Measurements from ENCODE around the gene NMT2. TPM values are rescaled to one million over a fixed set of nuclear protein-coding genes. Genes with fewer than 3 reads are reported as not detected.
"Not testable (repeated sequence)": the region's sequence is repeated elsewhere in the genome, so short reads cannot be mapped to it uniquely, and the experiment has no call there.

NMT2 gene
- 21.4 and 25.3 TPM in 2 replicates for total RNA-seq (2012; rRNA removed)

DNA sequence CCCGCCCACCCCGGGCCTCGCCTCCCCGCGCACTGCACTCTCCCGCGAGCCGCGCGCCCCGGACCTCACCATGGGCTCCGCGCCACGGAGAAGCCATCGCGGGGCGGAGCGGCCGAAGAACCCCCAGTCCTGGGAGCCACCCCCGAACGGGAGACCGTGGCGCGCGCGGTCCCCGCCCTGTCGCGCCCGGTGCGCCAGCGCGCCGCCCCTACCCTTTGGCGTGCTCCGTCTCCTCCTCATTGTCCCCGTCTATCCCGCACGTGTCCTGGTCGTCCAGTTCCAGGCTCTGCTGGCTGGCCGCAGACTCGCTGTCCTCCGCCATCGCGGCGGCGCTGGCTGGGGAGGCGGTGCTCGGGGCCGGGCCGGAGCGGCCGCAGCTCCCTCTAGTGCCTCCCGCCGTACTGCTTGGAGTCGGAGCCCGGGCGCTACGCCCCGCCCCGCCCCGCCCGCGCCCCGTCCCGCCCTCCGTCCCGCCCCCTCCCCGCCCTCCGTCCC lies at the start of gene NMT2:
NMT2 (minus strand) TSS at position 403 of the 495 bp plus-strand sequence; CDS start at position 322, 81 bp downstream.
- H3K4me3 ChIP-seq (ENCODE audit: low read length), result peak within 1 kb of the TSS; percentile 99
- peak within 1 kb of the TSS; percentile 99 for H3K4me2 ChIP-seq (ENCODE audit: low read length)
- H3K27me3 ChIP-seq (ENCODE audit: control insufficient read depth, insufficient read depth, low read length), result no peaks in the 10 kb centered on the region
- no peaks in the 10 kb centered on the region for H3K9me3 ChIP-seq (replicated peaks; ENCODE audit: low read length)
- peaks cover 32% of the 10 kb centered on the region for H3K4me1 ChIP-seq (ENCODE audit: control insufficient read depth, insufficient read depth, low read length)
- peak within 1 kb of the TSS; percentile 92 for H3K9ac ChIP-seq (ENCODE audit: low read depth, low read length)
- no peaks in the 10 kb centered on the region for H3K36me3 ChIP-seq (ENCODE audit: insufficient read depth, low read length)

GRCh38 chr10:15216700-15217099 lies 48.2 kb upstream of the NMT2 start:
- Histone ChIP-seq H3K9ac (ENCODE audit: low read depth, low read length) (no peak overlapping the region), H3K4me2 (ENCODE audit: low read length) (no peak overlapping the region), H3K27me3 (ENCODE audit: control insufficient read depth, insufficient read depth, low read length) (no peaks in the 10 kb centered on the region), H3K9me3 (replicated peaks; ENCODE audit: low read length) (no peaks in the 10 kb centered on the region), H3K4me3 (ENCODE audit: low read length) (no peak overlapping the region), H3K36me3 (ENCODE audit: insufficient read depth, low read length) (peaks cover 13% of the 10 kb centered on the region), H3K4me1 (ENCODE audit: control insufficient read depth, insufficient read depth, low read length) (peaks cover 12% of the 10 kb centered on the region)

DNA sequence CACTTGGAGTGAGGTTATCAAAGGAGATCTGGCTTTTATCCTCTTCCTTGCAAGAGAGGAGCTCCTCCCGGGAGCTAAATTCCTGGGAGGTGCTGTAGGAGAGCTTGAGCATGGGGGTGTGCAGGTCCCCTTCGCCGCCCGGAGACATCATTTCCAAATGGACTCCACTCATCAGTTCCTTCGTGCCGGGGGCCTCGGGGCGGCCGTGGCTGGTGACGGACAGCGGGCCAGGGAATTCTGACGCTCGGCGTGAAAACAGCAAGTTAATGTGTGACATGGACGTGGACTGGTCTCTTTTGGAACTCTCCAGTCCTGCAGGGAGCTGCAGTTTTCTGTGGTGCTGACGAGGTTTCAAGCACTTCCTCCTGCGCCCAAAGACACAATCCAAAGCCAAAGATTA lies 45.7 kb upstream of the NMT2 start:
- no peaks in the 10 kb centered on the region for H3K27me3 ChIP-seq (ENCODE audit: control insufficient read depth, insufficient read depth, low read length)
- peaks cover 13% of the 10 kb centered on the region for H3K36me3 ChIP-seq (ENCODE audit: insufficient read depth, low read length)
- H3K4me2 ChIP-seq (ENCODE audit: low read length), result no peak overlapping the region
- H3K4me3 ChIP-seq (ENCODE audit: low read length), result no peak overlapping the region
- H3K9ac ChIP-seq (ENCODE audit: low read depth, low read length), result no peak overlapping the region
- H3K4me1 ChIP-seq (ENCODE audit: control insufficient read depth, insufficient read depth, low read length), result peaks cover 25% of the 10 kb centered on the region
- no peaks in the 10 kb centered on the region for H3K9me3 ChIP-seq (replicated peaks; ENCODE audit: low read length)

- peaks cover 13% of the 10 kb centered on the region for H3K36me3 ChIP-seq (ENCODE audit: insufficient read depth, low read length)
- peaks cover 19% of the 10 kb centered on the region for H3K4me1 ChIP-seq (ENCODE audit: control insufficient read depth, insufficient read depth, low read length)
- no peaks in the 10 kb centered on the region for H3K9me3 ChIP-seq (replicated peaks; ENCODE audit: low read length)
- H3K4me2 ChIP-seq (ENCODE audit: low read length), result no peak overlapping the region
- H3K9ac ChIP-seq (ENCODE audit: low read depth, low read length), result no peak overlapping the region
- no peaks in the 10 kb centered on the region for H3K27me3 ChIP-seq (ENCODE audit: control insufficient read depth, insufficient read depth, low read length)
- H3K4me3 ChIP-seq (ENCODE audit: low read length), result no peak overlapping the region
Measured at GRCh38 chr10:15213461-15213861, 45.0 kb upstream of the NMT2 start.

DNA sequence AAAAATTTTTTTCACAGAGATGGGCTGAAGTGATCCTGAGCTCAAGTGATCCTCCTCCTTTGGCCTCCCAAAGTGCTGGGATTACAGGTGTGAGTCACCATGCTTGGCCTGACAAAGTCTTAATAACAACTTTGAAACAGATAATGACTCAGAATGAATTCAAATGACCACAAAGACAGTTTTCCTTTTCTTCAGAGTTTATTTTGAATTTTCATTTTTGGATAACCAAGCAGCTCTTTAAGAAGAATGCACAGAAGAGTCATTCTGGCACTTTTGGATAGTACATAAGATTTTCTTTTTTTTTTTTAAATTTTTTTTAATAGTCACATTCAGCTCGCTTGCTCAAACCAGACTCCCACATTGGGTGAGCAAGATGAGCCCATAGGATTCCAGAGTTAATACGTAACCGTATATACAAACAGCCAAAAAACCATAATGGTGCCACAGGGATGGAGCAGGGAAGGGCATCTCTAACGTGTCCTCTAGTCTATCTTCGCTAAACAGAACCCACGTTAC lies 43.0 kb upstream of the NMT2 start:
- Histone ChIP-seq H3K27me3 (ENCODE audit: control insufficient read depth, insufficient read depth, low read length) (no peaks in the 10 kb centered on the region), H3K4me2 (ENCODE audit: low read length) (peak overlapping the region; percentile 55), H3K4me3 (ENCODE audit: low read length) (peak overlapping the region; percentile 28), H3K9me3 (replicated peaks; ENCODE audit: low read length) (no peaks in the 10 kb centered on the region), H3K4me1 (ENCODE audit: control insufficient read depth, insufficient read depth, low read length) (peaks cover 19% of the 10 kb centered on the region), H3K36me3 (ENCODE audit: insufficient read depth, low read length) (peaks cover 13% of the 10 kb centered on the region), H3K9ac (ENCODE audit: low read depth, low read length) (peak overlapping the region; percentile 0)

GRCh38 chr10:15210521-15210920 lies 42.0 kb upstream of the NMT2 start:
- peaks cover 13% of the 10 kb centered on the region for H3K36me3 ChIP-seq (ENCODE audit: insufficient read depth, low read length)

GRCh38 chr10:15209827-15210509 lies 41.5 kb upstream of the NMT2 start:
- H3K4me3 ChIP-seq (ENCODE audit: low read length), result no peak overlapping the region
- H3K4me2 ChIP-seq (ENCODE audit: low read length), result no peak overlapping the region

More at GRCh38 chr10:15210521-15210920, 42.0 kb upstream of the NMT2 start:
- H3K27me3 ChIP-seq (ENCODE audit: control insufficient read depth, insufficient read depth, low read length), result no peaks in the 10 kb centered on the region
- H3K4me1 ChIP-seq (ENCODE audit: control insufficient read depth, insufficient read depth, low read length), result peaks cover 19% of the 10 kb centered on the region
- H3K9me3 ChIP-seq (replicated peaks; ENCODE audit: low read length), result no peaks in the 10 kb centered on the region
- no peak overlapping the region for H3K9ac ChIP-seq (ENCODE audit: low read depth, low read length)
- H3K4me3 ChIP-seq (ENCODE audit: low read length), result no peak overlapping the region
- no peak overlapping the region for H3K4me2 ChIP-seq (ENCODE audit: low read length)

DNA sequence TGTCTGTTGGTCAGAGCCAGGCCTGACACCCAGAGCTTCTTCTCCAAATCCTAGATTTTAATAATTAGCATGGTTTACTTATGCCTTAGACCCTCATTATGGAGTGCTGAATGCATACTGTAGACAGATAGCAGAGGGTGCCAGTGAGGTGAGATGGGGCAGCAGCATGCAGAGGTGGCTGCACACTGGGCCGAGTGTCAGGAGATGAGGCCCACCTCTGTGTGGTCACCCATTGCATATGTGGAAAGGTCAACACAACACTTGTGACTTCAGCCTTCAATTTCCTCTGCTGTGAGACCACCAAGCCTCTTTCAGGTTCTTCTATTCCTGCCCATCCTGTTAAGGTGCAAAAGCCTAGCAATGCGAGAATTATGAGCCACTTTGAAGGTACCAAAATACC lies 39.7 kb upstream of the NMT2 start:
- Histone ChIP-seq H3K9ac (ENCODE audit: low read depth, low read length) (no peak overlapping the region), H3K27me3 (ENCODE audit: control insufficient read depth, insufficient read depth, low read length) (no peaks in the 10 kb centered on the region), H3K36me3 (ENCODE audit: insufficient read depth, low read length) (peaks cover 3% of the 10 kb centered on the region), H3K9me3 (replicated peaks; ENCODE audit: low read length) (no peaks in the 10 kb centered on the region), H3K4me1 (ENCODE audit: control insufficient read depth, insufficient read depth, low read length) (peaks cover 19% of the 10 kb centered on the region), H3K4me2 (ENCODE audit: low read length) (no peak overlapping the region), H3K4me3 (ENCODE audit: low read length) (no peak overlapping the region)

More at GRCh38 chr10:15209827-15210509, 41.5 kb upstream of the NMT2 start:
- H3K9me3 ChIP-seq (replicated peaks; ENCODE audit: low read length), result no peaks in the 10 kb centered on the region
- no peaks in the 10 kb centered on the region for H3K27me3 ChIP-seq (ENCODE audit: control insufficient read depth, insufficient read depth, low read length)
- no peak overlapping the region for H3K9ac ChIP-seq (ENCODE audit: low read depth, low read length)
- peaks cover 13% of the 10 kb centered on the region for H3K36me3 ChIP-seq (ENCODE audit: insufficient read depth, low read length)
- H3K4me1 ChIP-seq (ENCODE audit: control insufficient read depth, insufficient read depth, low read length), result peaks cover 19% of the 10 kb centered on the region

- H3K4me2 ChIP-seq (ENCODE audit: low read length); H3K36me3 ChIP-seq (ENCODE audit: insufficient read depth, low read length); H3K27me3 ChIP-seq (ENCODE audit: control insufficient read depth, insufficient read depth, low read length); H3K4me3 ChIP-seq (ENCODE audit: low read length); H3K9me3 ChIP-seq (replicated peaks; ENCODE audit: low read length); H3K9ac ChIP-seq (ENCODE audit: low read depth, low read length): not testable (repeated sequence)
- peaks cover 27% of the 10 kb centered on the region for H3K4me1 ChIP-seq (ENCODE audit: control insufficient read depth, insufficient read depth, low read length)
Measured at GRCh38 chr10:15207410-15207809, 38.9 kb upstream of the NMT2 start.

DNA sequence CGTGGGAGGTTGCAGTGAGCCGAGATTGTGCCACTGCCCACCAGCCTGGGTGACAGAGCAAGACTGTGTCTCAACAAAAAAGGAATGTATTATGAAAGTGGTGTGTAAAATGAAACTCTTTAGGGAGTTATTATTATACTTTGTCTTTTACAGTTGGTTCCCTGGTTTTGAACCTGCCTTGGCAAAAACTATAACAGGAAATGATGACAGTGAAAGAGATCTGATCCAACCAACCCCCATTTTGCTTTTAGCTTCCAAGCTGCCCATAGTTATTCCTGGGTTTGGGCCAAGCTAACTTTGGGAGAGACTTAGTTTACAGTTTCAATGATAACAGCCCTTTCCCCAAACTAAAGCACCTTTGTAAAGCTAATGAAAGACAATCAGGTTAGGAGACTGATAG lies 34.1 kb upstream of the NMT2 start:
- no peak overlapping the region for H3K4me3 ChIP-seq (ENCODE audit: low read length)
- H3K9ac ChIP-seq (ENCODE audit: low read depth, low read length), result no peak overlapping the region
- no peak overlapping the region for H3K4me2 ChIP-seq (ENCODE audit: low read length)
- no peaks in the 10 kb centered on the region for H3K27me3 ChIP-seq (ENCODE audit: control insufficient read depth, insufficient read depth, low read length)
- H3K4me1 ChIP-seq (ENCODE audit: control insufficient read depth, insufficient read depth, low read length), result peaks cover 43% of the 10 kb centered on the region
- H3K9me3 ChIP-seq (replicated peaks; ENCODE audit: low read length), result no peaks in the 10 kb centered on the region
- no peaks in the 10 kb centered on the region for H3K36me3 ChIP-seq (ENCODE audit: insufficient read depth, low read length)

DNA sequence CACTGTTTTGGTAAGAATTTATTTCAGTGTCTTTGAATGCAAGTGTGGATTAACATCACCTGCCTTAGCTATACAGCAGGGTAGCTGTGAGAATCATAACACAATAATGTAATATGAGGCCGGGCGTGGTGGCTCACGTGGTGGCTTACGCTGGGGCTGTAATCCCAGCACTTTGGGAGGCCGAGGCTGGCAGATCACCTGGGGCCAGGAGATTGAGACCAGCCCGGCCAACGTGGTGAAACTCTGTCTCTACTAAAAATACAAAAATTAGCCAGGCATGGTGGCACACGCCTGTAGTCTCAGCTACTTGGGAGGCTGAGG lies 33.8 kb upstream of the NMT2 start:
- Histone ChIP-seq H3K4me1 (ENCODE audit: control insufficient read depth, insufficient read depth, low read length) (peaks cover 47% of the 10 kb centered on the region), H3K9ac (ENCODE audit: low read depth, low read length) (peak overlapping the region; percentile 45), H3K4me2 (ENCODE audit: low read length) (peak overlapping the region; percentile 47)
- not testable (repeated sequence) for H3K27me3 ChIP-seq (ENCODE audit: control insufficient read depth, insufficient read depth, low read length); H3K9me3 ChIP-seq (replicated peaks; ENCODE audit: low read length); H3K4me3 ChIP-seq (ENCODE audit: low read length); H3K36me3 ChIP-seq (ENCODE audit: insufficient read depth, low read length)

All from skeletal muscle satellite cell (primary cell).